Spleen (tissue), 11 donors: ENCODE measurements around the gene KIF1A. TPM values are rescaled to one million over a fixed set of nuclear protein-coding genes. Genes with fewer than 3 reads are reported as not detected.

Experiments used
- DNase-seq: peaks from one replicate; pipeline ENCODE4 v3.0.0-alpha.2; 2020
- H3K27ac ChIP-seq, 8 donors: fragments of 200-600 bp; sonication (generic) in 7 of 8; 1 replicate in 4 of 8; 2 replicates in 4 of 8; pipeline versions ENCODE4 v1.5.0 to v1.8.0; 2016 to 2021; ENCODE audit warnings: inconsistent platforms in 4 of 8, mild to moderate bottlenecking in 4 of 8, moderate library complexity in 1 of 8
- H3K27me3 ChIP-seq, 7 donors: fragments of 200-600 bp; sonication (generic) in 6 of 7; replicated peaks in 1 of 7; 1 replicate in 4 of 7; 2 replicates in 3 of 7; pipeline versions ENCODE4 v1.5.0 to v1.8.0; 2016 to 2021; ENCODE audit warnings: inconsistent platforms in 3 of 7, mild to moderate bottlenecking in 1 of 7
- H3K36me3 ChIP-seq, 6 donors: fragments of 200-600 bp; sonication (generic) in 5 of 6; 1 replicate in 4 of 6; 2 replicates in 2 of 6; pipeline versions ENCODE4 v1.5.0 to v1.8.0; 2016 to 2021; ENCODE audit warnings: inconsistent platforms in 2 of 6
- H3K4me1 ChIP-seq, 6 donors: fragments of 200-600 bp; sonication (generic) in 5 of 6; 1 replicate in 3 of 6; 2 replicates in 3 of 6; pipeline versions ENCODE4 v1.5.0 to v1.8.0; 2016 to 2021; ENCODE audit warnings: inconsistent platforms in 3 of 6
- H3K4me3 ChIP-seq, 8 donors: fragments of 200-600 bp; sonication (generic) in 7 of 8; 1 replicate in 4 of 8; 2 replicates in 4 of 8; pipeline versions ENCODE4 v1.5.0 to v1.8.0; 2016 to 2021; ENCODE audit warnings: inconsistent platforms in 4 of 8, mild to moderate bottlenecking in 4 of 8, moderate library complexity in 2 of 8
- H3K9me3 ChIP-seq, 8 donors: fragments of 200-600 bp; sonication (generic) in 7 of 8; 1 replicate in 4 of 8; 2 replicates in 4 of 8; pipeline versions ENCODE4 v1.5.0 to v1.8.0; 2016 to 2021; ENCODE audit warnings: inconsistent platforms in 4 of 8
- POLR2A ChIP-seq, 3 donors: fragments of 450-650 bp; IDR thresholded peaks; one replicate each; pipeline ENCODE4 v1.5.1; 2017; ENCODE audit warnings: antibody characterized with exemption in 3 of 3, mild to moderate bottlenecking in 1 of 3
- POLR2AphosphoS5 ChIP-seq, 3 donors: sonication (generic); formaldehyde crosslinking; IDR thresholded peaks; one replicate each; pipeline ENCODE4 v1.5.1; 2017; ENCODE audit warnings: antibody characterized with exemption in 3 of 3
- WGBS, 5 donors: extraction: QIAGEN DNeasy Blood & Tissue Kit in 3 of 5; methylation state at CpG; one replicate each; pipeline versions ENCODE4 v1.1.5 to v1.1.7; 2013 to 2018; 5-methylcytosine and 5-hydroxymethylcytosine counted together
- intact Hi-C: fragments of 100-400 bp; cut with DNase I; formaldehyde crosslinking; loops from one replicate; pipeline ENCODE4 v1.15.0; 2023; ENCODE audit warnings: low total_unique reads
- polyA plus RNA-seq, 3 donors: library from polyadenylated mRNA; stranded (reverse); fragments of 200-250 nt; gene quantifications; one replicate each; pipeline ENCODE4 v1.2.1, GENCODE V29; 2013
- total RNA-seq, 7 donors: library from RNA; depleted of rRNA in 3 of 7; stranded (reverse); fragments of >200 nt in 3 of 7; fragmentation: NEBNext Ultra II Directional in 4 of 7; extraction: Animal tissue kit (Norgen Biotek cat#: 25700) in 4 of 7; gene quantifications; one replicate each; pipeline versions ENCODE4 v1.1.0 to v1.2.1, GENCODE V29; 2016 to 2021
- TF ChIP-seq, protein P1 (sequence below), 11 experiments: fragments of 200-600 bp in 7 of 11; fragments of 450-650 bp in 4 of 11; sonication (generic) in 4 of 11; IDR thresholded peaks in 8 of 11; conservative IDR thresholded peaks in 3 of 11; 1 replicate in 7 of 11; 2 replicates in 4 of 11; pipeline versions ENCODE4 v1.4.0 to v1.8.0; 2016 to 2021; ENCODE audit warnings: antibody characterized with exemption in 11 of 11, inconsistent platforms in 4 of 11, mild to moderate bottlenecking in 1 of 11
- donor health status: healthy with polysubstance abuse.
- donor health status: DM: no; HTN: no; CAD: no; lungs with moderate emphysema.
- donor health status: DM: no; HTN: no; CAD: no.
- donor health status: Bipolar disorder and iron deficiency.
- donor health status: healthy.
- donor health status: DM: no; HTN: no; CAD: no.
- donor health status: DM: yes; HTN: yes; CAD: no.

KIF1A gene
- total and polyA plus RNA-seq, 10 donors, result 0.02 to 2.0 (median 0.55) TPM; not detected in 1

DNA sequence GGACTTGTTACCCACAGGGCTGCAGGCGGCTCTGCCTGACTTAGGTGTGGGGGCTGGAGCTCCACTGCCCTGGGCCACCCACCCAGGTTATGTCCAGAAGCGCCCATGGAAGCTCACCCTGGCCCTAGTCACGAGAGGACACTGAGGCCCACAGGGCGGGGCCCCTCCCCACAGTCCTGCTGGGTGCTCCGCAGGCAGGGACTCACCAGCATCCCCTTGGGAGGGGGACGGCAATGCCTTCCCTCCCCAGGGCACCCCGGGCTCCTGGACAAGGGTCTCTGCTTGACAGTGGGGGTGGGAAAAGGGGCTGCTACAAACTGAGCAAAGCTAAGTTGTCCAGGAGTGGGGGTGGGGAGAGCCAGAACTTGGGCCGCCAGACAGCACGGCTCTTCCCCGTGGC, 67.8 kb downstream of the KIF1A start:
- no peaks in the 10 kb centered on the region for H3K27me3 ChIP-seq
- TF ChIP-seq POLR2AphosphoS5 (IDR thresholded peaks at IDR 0.05) (no peak), POLR2A (IDR thresholded peaks at IDR 0.05) (no peak)
- TF ChIP-seq, protein P1, sequence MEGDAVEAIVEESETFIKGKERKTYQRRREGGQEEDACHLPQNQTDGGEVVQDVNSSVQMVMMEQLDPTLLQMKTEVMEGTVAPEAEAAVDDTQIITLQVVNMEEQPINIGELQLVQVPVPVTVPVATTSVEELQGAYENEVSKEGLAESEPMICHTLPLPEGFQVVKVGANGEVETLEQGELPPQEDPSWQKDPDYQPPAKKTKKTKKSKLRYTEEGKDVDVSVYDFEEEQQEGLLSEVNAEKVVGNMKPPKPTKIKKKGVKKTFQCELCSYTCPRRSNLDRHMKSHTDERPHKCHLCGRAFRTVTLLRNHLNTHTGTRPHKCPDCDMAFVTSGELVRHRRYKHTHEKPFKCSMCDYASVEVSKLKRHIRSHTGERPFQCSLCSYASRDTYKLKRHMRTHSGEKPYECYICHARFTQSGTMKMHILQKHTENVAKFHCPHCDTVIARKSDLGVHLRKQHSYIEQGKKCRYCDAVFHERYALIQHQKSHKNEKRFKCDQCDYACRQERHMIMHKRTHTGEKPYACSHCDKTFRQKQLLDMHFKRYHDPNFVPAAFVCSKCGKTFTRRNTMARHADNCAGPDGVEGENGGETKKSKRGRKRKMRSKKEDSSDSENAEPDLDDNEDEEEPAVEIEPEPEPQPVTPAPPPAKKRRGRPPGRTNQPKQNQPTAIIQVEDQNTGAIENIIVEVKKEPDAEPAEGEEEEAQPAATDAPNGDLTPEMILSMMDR (IDR thresholded peaks at IDR 0.05 in 8 of 11, conservative IDR thresholded peaks at IDR 0.05 in 3 of 11), result no peak
- no peaks in the 10 kb centered on the region for H3K4me1 ChIP-seq
- H3K9me3 ChIP-seq, result no peaks in the 10 kb centered on the region
- DNase-seq, result no peak
- H3K4me3 ChIP-seq, result no peak overlapping the region
- WGBS, 5 donors, result 76 to 92% (median 86%) methylated on average over 2 to 10 of the region's 10 CpGs
- intact Hi-C loops, result no loop called here
- no peak overlapping the region for H3K27ac ChIP-seq
- no peaks in the 10 kb centered on the region for H3K36me3 ChIP-seq

DNA sequence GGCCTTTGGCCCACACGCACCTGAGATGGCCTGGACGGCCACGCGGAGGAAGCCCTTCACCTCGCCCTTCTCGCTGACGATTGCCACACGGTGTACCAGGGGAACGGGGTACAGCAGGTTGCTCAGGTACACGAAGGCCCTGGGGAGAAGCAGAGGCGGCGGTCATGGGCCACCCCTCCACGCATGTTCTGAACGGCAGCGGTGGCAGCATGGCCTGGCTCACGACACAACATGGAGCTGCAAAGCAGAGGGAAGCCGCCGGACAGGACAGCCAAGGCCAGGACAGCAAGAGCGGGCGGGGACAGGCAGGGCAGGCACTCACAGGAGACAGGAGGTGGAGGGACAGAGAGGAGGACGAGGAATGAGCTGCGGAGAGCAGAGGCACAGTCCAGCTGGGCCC, 69.6 kb downstream of the KIF1A start:
- Histone ChIP-seq H3K4me3 (no peak overlapping the region), H3K27me3 (no peaks in the 10 kb centered on the region), H3K9me3 (no peaks in the 10 kb centered on the region), H3K36me3 (no peaks in the 10 kb centered on the region), H3K27ac (no peak overlapping the region), H3K4me1 (no peaks in the 10 kb centered on the region)
- 82 to 94% (median 91%) methylated on average over 10 to 22 of the region's 22 CpGs for WGBS, 5 donors
- TF ChIP-seq POLR2A (IDR thresholded peaks at IDR 0.05), result no peak
- no peak for TF ChIP-seq POLR2AphosphoS5 (IDR thresholded peaks at IDR 0.05)
- TF ChIP-seq, protein P1 (IDR thresholded peaks at IDR 0.05 in 8 of 11, conservative IDR thresholded peaks at IDR 0.05 in 3 of 11), result no peak
- DNase-seq, result no peak
- intact Hi-C loops, result no loop called here

DNA sequence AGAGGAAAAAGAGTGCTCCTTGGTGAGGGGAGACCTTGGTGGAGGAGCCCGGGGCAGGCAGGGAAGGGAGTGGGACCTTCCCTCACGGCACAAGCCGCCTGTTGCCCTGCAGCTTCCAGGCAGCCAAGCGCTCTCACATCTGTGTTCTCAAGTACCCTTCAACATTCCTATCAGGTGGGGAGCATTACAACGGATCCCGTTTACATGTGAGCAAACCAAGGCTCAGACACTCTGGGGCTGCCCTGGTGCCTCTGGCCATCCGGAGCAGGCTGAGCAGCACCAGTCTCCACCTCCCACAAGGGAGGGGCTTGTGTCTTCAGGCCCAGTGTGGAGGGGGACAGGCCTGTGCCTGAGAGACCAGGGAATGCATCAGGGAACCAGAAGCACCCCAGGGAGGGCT, 70.5 kb downstream of the KIF1A start:
- intact Hi-C loops, result no loop called here
- Histone ChIP-seq H3K36me3 (no peaks in the 10 kb centered on the region), H3K4me1 (no peaks in the 10 kb centered on the region), H3K27ac (no peak overlapping the region), H3K4me3 (no peak overlapping the region), H3K27me3 (no peaks in the 10 kb centered on the region), H3K9me3 (no peaks in the 10 kb centered on the region)
- WGBS, 5 donors, result 73 to 84% (median 77%) methylated on average over 2 to 7 of the region's 7 CpGs
- no peak for TF ChIP-seq POLR2A (IDR thresholded peaks at IDR 0.05)
- TF ChIP-seq, protein P1 (IDR thresholded peaks at IDR 0.05 in 8 of 11, conservative IDR thresholded peaks at IDR 0.05 in 3 of 11), result no peak
- no peak for TF ChIP-seq POLR2AphosphoS5 (IDR thresholded peaks at IDR 0.05)
- DNase-seq, result no peak

DNA sequence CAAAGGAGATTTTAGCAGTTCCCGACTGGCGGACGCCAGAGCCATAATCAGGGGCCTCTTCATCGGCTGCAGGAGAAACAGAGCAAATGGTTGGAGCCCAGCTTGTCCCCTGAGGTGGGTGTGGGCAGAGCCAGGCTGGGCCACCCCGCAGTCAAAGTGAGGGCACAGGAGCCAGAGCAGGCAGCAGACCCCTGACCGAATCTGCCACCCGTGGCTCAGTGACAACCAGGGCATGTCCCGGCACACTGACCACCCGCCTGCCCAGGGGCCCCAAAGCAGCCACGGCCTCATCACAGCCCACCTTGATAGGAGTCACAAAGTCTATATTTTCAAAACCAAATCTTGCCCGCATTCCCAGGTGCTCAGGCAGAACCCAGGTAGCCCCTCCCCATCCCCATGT, 72.8 kb downstream of the KIF1A start:
- intact Hi-C loops, result no loop called here
- Histone ChIP-seq H3K4me1 (no peaks in the 10 kb centered on the region), H3K27me3 (no peaks in the 10 kb centered on the region), H3K9me3 (no peaks in the 10 kb centered on the region), H3K27ac (no peak overlapping the region), H3K4me3 (no peak overlapping the region), H3K36me3 (no peaks in the 10 kb centered on the region)
- WGBS, 5 donors, result 88 to 96% (median 93%) methylated on average over 8 to 11 of the region's 11 CpGs
- DNase-seq, result no peak
- TF ChIP-seq, protein P1 (IDR thresholded peaks at IDR 0.05 in 8 of 11, conservative IDR thresholded peaks at IDR 0.05 in 3 of 11), result no peak
- TF ChIP-seq POLR2A (IDR thresholded peaks at IDR 0.05) (no peak), POLR2AphosphoS5 (IDR thresholded peaks at IDR 0.05) (no peak)
